NCI-H748 (cell line): ENCODE measurements around the gene ANGPTL2.
"Not testable (repeated sequence)": the region's sequence is repeated elsewhere in the genome, so short reads cannot be mapped to it uniquely, and the experiment has no call there.

Experiments
- DNase-seq: peaks from one replicate; lab custom pipeline; 2025; ENCODE audit not compliant: unreplicated experiment; lab: John Stamatoyannopoulos, UW

Gene ANGPTL2

DNA sequence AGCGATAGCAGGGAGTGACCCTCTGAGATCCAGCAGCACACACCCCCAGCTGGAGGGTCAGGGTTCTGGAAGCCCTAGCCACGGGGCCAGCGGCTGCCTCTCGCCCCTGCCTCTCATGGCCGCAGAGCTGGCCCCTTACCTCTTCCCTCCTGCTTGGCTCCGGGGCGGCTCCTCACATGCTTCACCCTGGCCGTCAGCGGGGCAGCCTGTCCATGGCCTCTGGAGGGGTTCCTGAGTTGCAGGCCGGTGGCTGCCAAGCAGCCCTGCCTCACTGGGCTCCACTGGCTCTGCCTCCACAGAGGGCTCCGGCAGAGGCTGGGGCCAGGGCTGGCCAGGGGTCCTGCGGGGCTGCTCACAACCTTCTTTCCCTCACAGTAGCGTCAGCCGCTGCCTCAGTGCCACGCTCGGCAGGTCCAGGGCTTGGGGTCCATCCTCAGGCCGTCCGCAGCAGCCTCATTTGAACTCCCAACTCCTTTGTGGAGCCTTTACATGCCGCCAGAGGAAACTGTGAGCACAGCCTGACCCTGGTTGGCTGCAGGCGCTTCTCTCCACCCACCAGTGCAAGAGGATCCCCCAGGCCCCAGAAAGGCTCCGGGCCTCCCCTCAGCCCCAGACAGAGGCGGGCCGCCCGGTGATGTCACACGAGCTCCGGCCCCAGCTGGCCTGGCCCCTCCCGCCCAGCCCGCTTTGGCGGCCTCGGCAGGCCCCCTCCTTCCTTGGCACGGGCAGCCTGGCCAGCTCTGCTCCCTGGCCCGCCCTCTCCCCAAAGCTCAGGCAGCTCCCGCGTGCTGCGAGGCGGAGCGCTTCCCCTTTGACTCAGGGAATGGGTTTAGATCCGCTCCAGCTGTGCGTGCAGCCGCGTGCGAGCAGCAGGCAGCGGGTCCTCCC is at the start of gene ANGPTL2:
Gene ANGPTL2, minus strand, starts transcription at position 460 of the 888 bp plus-strand sequence. CDS start 13,904 bp downstream, outside the sequence.
- peak; percentile 69 for DNase-seq

DNA sequence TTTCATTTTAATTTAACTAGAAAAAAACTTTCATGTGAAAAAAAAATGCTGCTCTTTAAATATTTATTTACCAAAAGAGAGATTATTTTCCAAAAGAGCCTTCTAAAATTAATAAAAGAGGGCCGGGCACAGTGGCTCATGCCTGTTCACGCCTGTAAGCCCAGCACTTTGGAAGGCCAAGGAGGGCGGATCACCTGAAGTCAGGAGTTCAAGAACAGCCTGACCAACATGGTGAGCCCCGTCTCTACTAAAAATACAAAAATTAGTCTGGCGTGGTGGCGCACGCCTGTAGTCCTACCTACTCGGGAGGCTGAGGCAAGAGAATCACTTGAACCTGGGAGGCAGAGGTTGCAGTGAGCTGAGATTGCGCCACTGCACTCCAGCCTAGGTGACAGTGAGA is 48.9 kb upstream of the ANGPTL2 start:
- DNase-seq, result not testable (repeated sequence)

DNA sequence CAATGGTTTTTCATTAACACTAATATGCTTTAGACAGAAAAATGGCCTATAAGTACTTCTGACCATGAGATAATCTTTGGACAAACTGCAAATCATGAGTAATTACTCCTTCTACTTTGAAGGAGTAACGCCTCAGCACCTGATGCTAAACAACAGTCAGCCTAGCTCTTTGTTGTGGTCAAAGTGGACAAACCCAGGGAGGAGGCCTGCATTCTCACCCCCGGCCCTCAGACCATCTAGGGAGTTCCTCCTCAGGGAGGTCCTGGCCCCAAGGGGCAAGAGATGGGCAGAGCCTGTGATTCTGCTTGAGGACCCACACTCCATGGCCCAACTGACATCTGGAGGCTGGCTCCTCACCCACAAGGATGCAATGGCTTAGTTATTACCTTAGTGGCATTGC is 48.2 kb upstream of the ANGPTL2 start:
- DNase-seq, result no peak

DNA sequence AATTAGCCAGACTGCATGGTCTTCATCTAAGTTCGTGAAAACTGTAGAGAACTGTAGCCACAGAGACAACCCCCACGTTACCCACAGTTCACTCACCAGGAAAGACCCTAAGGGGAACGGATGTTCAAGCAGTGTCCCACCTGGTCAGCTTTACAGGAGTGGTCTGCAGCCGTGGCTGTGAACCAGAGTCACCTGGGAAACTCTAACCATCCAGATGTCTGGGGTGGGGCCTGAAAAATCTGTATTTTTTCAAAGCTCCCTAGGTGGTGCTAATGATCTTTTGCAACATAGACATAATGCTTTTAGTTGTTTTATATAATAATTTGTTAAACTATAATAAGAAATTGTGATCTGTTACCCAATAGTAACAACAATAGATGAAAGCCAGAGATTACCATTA is 47.7 kb upstream of the ANGPTL2 start:
- no peak for DNase-seq

- DNase-seq, result no peak
These were observed 47.1 kb upstream of the ANGPTL2 start for GRCh38 chr9:127169575-127169883.

GRCh38 chr9:127168756-127169574 is 46.5 kb upstream of the ANGPTL2 start:
- DNase-seq, result no peak

DNA sequence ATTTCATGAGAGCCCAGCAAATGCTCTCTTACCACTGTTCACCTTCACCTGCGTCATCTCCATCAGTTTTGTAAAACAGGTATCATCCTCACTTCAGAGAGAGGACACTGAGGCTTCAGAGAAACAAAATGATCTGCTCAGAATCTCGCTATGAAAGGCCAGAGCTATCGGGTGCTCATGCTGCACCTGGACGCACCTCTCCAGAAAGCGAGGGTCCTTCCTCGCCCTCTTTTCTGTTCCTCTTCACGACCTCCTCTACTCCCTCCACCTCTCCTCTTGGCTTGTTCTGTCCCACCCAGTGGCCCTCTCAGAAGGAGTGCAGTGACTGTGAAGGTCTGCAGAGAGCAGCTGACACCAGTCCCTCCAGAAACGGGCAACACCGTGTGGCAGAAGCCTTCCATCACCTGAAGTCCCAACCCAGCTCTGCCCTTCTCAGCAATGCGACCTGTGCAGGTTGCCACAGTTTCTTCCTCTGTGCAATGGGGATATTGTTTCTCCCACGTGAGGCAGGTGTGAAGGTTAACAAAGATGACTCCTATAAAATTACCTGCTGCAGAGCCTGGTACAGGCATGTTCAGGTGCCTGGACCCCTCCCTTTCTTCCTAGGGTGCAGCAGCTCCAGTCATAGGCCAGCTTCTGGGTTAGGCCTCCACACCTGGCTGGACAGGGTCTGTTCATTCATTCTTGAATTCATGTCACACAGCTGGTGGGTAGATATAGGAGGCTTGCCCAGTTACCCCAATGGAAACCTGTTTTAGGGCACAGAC is 45.3 kb upstream of the ANGPTL2 start:
- no peak for DNase-seq

GRCh38 chr9:127166651-127167524 is 44.5 kb upstream of the ANGPTL2 start:
- no peak for DNase-seq

DNA sequence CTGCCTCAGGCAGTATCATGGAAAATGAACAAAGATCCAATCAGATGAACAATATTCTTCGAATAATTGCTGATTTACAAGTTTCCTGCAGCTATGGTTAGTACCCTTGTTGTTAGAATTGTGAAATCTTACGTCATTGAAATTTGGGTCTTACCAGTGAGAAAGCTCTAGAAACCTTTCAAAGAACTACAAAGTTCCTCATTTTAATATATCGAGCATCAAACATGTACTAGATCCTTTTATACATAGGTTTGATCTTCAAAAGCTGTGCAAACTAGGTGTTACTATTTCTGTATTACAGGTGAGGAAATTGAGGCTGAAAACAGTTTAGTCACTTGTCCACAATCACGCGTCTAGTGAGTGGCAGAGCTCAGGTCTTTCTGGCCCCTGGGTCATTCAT is 43.7 kb upstream of the ANGPTL2 start:
- no peak for DNase-seq

- no peak for DNase-seq
These were observed 42.7 kb upstream of the ANGPTL2 start for GRCh38 chr9:127165116-127165515.

DNA sequence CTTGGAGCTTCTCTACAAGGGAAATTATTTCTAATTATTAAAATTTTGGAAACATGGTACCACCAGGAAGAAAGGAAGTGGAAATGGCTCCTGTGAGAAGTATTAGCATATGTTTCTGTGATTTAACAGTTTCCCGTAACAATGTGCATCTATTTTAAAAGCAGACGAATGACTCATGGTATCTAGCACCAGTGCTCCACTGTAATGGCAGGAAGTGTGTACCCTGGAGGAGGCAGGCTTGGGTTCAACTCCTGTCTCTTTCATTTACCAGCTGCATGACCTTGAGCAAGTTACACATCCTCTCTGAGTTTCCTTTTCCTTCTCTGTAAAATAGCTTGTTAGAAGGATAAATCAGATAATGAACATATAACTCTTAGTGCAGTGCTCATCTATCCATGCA is 41.0 kb upstream of the ANGPTL2 start:
- DNase-seq, result no peak

- no peak for DNase-seq
These were observed 40.5 kb upstream of the ANGPTL2 start for GRCh38 chr9:127162864-127163365.

DNA sequence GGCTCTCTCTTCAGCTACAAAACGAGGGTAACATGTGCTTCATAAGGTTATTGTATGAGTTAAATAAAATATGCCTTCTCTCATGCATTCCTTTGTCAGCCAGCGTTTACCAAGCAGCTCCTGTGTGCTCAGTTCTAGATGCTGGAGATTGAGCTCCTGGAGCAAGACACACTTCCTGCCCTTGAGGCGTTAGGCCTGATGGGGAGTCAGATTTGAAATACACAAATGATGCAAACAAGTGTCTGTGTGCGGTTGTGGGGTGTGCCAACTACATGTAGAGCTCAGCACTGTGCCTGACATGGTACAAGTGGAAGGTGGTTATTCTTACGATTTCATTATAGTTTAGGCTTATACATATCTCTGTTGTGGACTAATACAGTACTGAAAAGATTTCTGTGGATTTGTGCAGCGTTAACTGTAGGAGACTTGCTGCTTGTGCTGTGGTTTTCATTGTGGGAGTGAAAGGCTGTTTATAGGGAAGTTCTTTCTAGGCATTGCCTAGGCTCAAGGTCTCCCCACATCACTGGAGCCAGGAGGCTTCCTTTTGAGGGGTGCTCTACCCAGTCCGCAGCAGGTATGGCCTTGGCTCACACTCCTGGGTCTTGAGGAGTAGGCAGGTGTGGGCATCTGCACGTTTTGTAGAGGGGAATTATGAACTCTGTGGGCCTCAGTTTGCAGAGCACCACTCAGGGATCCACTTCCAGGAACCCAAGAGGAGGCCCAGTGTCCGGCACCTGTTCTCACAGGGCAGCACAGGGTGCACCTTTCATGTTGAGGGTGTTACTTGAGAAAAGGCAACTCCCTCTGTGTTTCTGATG is 39.8 kb upstream of the ANGPTL2 start:
- DNase-seq, result no peak

- DNase-seq, result no peak
These were observed 38.7 kb upstream of the ANGPTL2 start for GRCh38 chr9:127161081-127161624.

DNA sequence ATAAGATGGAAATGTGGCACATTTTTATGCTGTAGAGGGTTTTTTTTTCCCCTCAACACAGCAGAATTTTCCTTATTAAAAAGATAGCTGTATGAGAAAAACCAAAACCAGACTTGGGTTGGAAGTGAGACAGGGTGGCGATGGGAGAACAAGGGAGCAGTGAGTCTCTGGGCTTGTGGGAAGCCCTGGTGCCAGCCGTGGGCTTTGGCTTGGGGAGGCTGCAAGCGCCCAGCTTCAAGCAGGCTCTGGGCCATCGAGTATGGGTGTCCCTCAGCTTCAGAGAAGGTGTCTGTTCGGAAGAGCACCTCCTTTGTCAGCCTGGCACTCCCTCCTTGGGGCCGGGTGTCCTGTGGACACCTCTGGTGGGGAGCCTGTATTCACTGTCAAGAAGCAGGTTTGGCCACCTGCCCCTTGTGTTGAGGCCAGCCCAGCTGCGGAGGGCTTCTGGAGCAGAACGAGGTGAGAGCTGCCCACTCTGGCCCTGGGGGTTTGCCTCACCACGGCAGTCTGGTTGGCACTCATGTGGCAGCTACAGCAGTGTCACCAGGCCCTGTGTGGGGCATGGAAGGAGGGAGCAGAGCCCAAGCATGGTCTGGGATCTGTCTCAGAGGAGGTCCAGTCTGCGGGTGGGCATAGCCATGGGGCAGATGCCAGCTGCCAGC is 37.6 kb upstream of the ANGPTL2 start:
- no peak for DNase-seq

DNA sequence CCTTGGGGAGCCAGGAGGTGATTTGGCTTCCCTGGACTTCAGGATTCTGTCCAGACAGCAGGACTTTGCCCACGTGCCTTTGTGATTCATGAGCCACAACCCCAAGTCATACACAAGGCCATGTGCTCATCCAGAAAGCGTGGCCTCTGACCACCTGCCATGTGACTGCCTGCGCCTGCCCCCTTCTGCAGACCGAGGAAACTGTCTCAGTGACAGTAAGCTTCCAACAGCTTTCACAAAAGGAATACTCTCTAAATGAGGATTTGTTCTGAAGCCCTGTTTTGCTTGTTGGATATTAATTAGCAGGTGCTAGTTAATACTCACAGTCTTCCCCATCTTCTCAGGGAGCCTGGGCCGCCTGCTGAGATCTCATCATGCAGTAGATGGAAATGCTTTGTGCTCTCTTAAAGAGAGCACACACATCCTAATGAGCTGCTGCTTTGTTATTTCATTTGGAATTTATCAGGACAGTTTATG is 36.9 kb upstream of the ANGPTL2 start:
- no peak for DNase-seq

- no peak for DNase-seq
These were observed 36.4 kb upstream of the ANGPTL2 start for GRCh38 chr9:127158786-127159324.

GRCh38 chr9:127155314-127155960 is 33.0 kb upstream of the ANGPTL2 start:
- no peak for DNase-seq
